Stomach (tissue), 9 donors: ENCODE data around the gene FGF22. TPM values are rescaled to one million over a fixed set of nuclear protein-coding genes. Genes with fewer than 3 reads are reported as not detected.

Source experiments
- DNase-seq, 2 donors: peaks; one replicate each; pipeline versions ENCODE4 v3.0.0 to v3.0.0-alpha.2; 2013 to 2019
- H3K27ac ChIP-seq, 5 donors: fragments of 200-600 bp in 4 of 5; sonication (generic) in 4 of 5; one replicate each; pipeline ENCODE4 v1.5.1; 2013 to 2019; ENCODE audit warnings: mild to moderate bottlenecking in 1 of 5, moderate library complexity in 1 of 5
- H3K27me3 ChIP-seq, 3 donors: fragments of 200-600 bp; sonication (generic); one replicate each; pipeline ENCODE4 v1.5.1; 2017 to 2019; ENCODE audit warnings: mixed run types in 1 of 3
- H3K36me3 ChIP-seq, 4 donors: fragments of 200-600 bp; sonication (generic); 1 replicate in 3 of 4; 2 replicates in 1 of 4; pipeline ENCODE4 v1.5.1; 2016 to 2019
- H3K4me1 ChIP-seq, 4 donors: fragments of 200-600 bp; sonication (generic); one replicate each; pipeline ENCODE4 v1.5.1; 2016 to 2019
- H3K4me3 ChIP-seq, 4 donors: fragments of 200-600 bp; sonication (generic) in 3 of 4; one replicate each; pipeline ENCODE4 v1.5.1; 2016 to 2019; ENCODE audit warnings: mild to moderate bottlenecking in 1 of 4
- H3K9me3 ChIP-seq, 4 donors: fragments of 200-600 bp; sonication (generic); one replicate each; pipeline ENCODE4 v1.5.1; 2016 to 2019
- CTCF ChIP-seq, 7 experiments: fragments of 450-650 bp in 4 of 7; fragments of 200-600 bp in 3 of 7; sonication (generic) in 3 of 7; IDR thresholded peaks; one replicate each; pipeline ENCODE4 v1.5.1; 2016 to 2019; ENCODE audit warnings: antibody characterized with exemption in 7 of 7, control low read depth in 2 of 7, mild to moderate bottlenecking in 1 of 7
- EP300 ChIP-seq: sonication (generic); formaldehyde crosslinking; IDR thresholded peaks from one replicate; pipeline ENCODE4 v1.6.1; 2017; ENCODE audit warnings: antibody characterized with exemption
- POLR2A ChIP-seq, 4 donors: fragments of 450-650 bp; IDR thresholded peaks; one replicate each; pipeline ENCODE4 v1.6.1; 2016; ENCODE audit warnings: antibody characterized with exemption in 4 of 4, control low read depth in 2 of 4, mild to moderate bottlenecking in 1 of 4, moderate library complexity in 1 of 4
- POLR2AphosphoS5 ChIP-seq, 3 donors: sonication (generic); formaldehyde crosslinking; IDR thresholded peaks; one replicate each; pipeline ENCODE4 v1.6.1; 2016; ENCODE audit warnings: antibody characterized with exemption in 3 of 3
- WGBS, 5 donors: extraction: QIAGEN DNeasy Blood & Tissue Kit in 3 of 5; methylation state at CpG; one replicate each; pipeline versions ENCODE4 v1.1.5 to v1.1.7; 2013 to 2018; 5-methylcytosine and 5-hydroxymethylcytosine counted together
- intact Hi-C: fragments of 100-400 bp; cut with DNase I; formaldehyde crosslinking; loops from one replicate; pipeline ENCODE4 v1.15.1; 2023; ENCODE audit warnings: low total_unique reads
- polyA plus RNA-seq, 3 donors: library from polyadenylated mRNA; stranded (reverse); fragments of 200-250 nt; gene quantifications; one replicate each; pipeline ENCODE4 v1.2.3, GENCODE V29; 2013
- total RNA-seq, 5 donors: library from RNA; depleted of rRNA; stranded (reverse); fragments of >200 nt; gene quantifications; one replicate each; pipeline versions ENCODE4 v1.1.0 to v1.2.3, GENCODE V29; 2014 to 2016
- donor health status: healthy with polysubstance abuse.
- donor health status: Bipolar disorder and iron deficiency.
- donor health status: healthy.

The FGF22 gene
- total and polyA plus RNA-seq, 8 donors, result 0.37 to 0.76 (median 0.46) TPM; not detected in 4

GRCh38 chr19:648904-649801 is 9.5 kb downstream of the FGF22 start:
- intact Hi-C loops, result no loop called here
- WGBS, 5 donors, result 91 to 93% (median 92%) methylated on average over 45 to 53 of the region's 53 CpGs
- Histone ChIP-seq H3K4me1 (peaks cover 0 to 10% (median 0%) of the 10 kb centered on the region in 4 donors), H3K4me3 (no peak overlapping the region), H3K36me3 (peaks cover 75 to 100% (median 97%) of the 10 kb centered on the region in 4 donors), H3K27me3 (no peaks in the 10 kb centered on the region), H3K27ac (no peak overlapping the region), H3K9me3 (no peaks in the 10 kb centered on the region)
- no peak for TF ChIP-seq POLR2AphosphoS5 (IDR thresholded peaks at IDR 0.05)
- TF ChIP-seq EP300, result no peak
- TF ChIP-seq POLR2A (IDR thresholded peaks at IDR 0.05), result no peak
- DNase-seq, result no peak

- intact Hi-C loops, result no loop called here
- DNase-seq, result no peak
- TF ChIP-seq CTCF (IDR thresholded peaks at IDR 0.05), result no peak
- no peak for TF ChIP-seq EP300
- no peak for TF ChIP-seq POLR2A (IDR thresholded peaks at IDR 0.05)
- no peak for TF ChIP-seq POLR2AphosphoS5 (IDR thresholded peaks at IDR 0.05)
- peaks cover 76 to 99% (median 97%) of the 10 kb centered on the region in 4 donors for H3K36me3 ChIP-seq
- 76 to 91% (median 85%) methylated on average over 10 to 11 of the region's 11 CpGs for WGBS, 5 donors
- H3K27ac ChIP-seq, result no peak overlapping the region
- no peak overlapping the region for H3K4me3 ChIP-seq
- peaks cover 0 to 11% (median under 1%) of the 10 kb centered on the region in 4 donors for H3K4me1 ChIP-seq
- H3K27me3 ChIP-seq, result no peaks in the 10 kb centered on the region
- no peaks in the 10 kb centered on the region for H3K9me3 ChIP-seq
These were observed 10.4 kb downstream of the FGF22 start for GRCh38 chr19:650121-650520.

GRCh38 chr19:651114-651818 is 11.6 kb downstream of the FGF22 start:
- peaks cover 74 to 98% (median 94%) of the 10 kb centered on the region in 4 donors for H3K36me3 ChIP-seq
- 94 to 96% (median 95%) methylated on average over 29 to 58 of the region's 58 CpGs for WGBS, 5 donors
- H3K4me1 ChIP-seq, result peaks cover 0 to 21% (median 6%) of the 10 kb centered on the region in 4 donors
- intact Hi-C loops, result no loop called here
- no peak overlapping the region for H3K4me3 ChIP-seq
- DNase-seq, result no peak
- H3K27ac ChIP-seq, result no peak overlapping the region
- no peaks in the 10 kb centered on the region for H3K27me3 ChIP-seq
- TF ChIP-seq EP300 (no peak), POLR2A (IDR thresholded peaks at IDR 0.05) (no peak), POLR2AphosphoS5 (IDR thresholded peaks at IDR 0.05) (no peak), CTCF (IDR thresholded peaks at IDR 0.05) (no peak)
- no peaks in the 10 kb centered on the region for H3K9me3 ChIP-seq

GRCh38 chr19:651991-652390 is 12.3 kb downstream of the FGF22 start:
- intact Hi-C loops, result no loop called here

More at GRCh38 chr19:651991-652390, 12.3 kb downstream of the FGF22 start:
- H3K4me3 ChIP-seq, result no peak overlapping the region
- peaks cover 0 to 29% (median 11%) of the 10 kb centered on the region in 4 donors for H3K4me1 ChIP-seq
- no peak for DNase-seq
- no peaks in the 10 kb centered on the region for H3K27me3 ChIP-seq
- peaks cover 67 to 97% (median 90%) of the 10 kb centered on the region in 4 donors for H3K36me3 ChIP-seq
- H3K27ac ChIP-seq, result no peak overlapping the region
- 86 to 91% (median 90%) methylated on average over 14 to 24 of the region's 24 CpGs for WGBS, 5 donors
- no peaks in the 10 kb centered on the region for H3K9me3 ChIP-seq
- TF ChIP-seq EP300 (no peak), CTCF (IDR thresholded peaks at IDR 0.05) (no peak), POLR2A (IDR thresholded peaks at IDR 0.05) (no peak), POLR2AphosphoS5 (IDR thresholded peaks at IDR 0.05) (no peak)
